ENCODE data around the gene AUH.

AUH gene

GRCh38 chr9:91361291-91362050, at the start of gene AUH:
Gene AUH, minus strand, starts transcription at chr9:91361918. Its CDS starts 29 bp downstream, at chr9:91361889.
- H3K27me3 ChIP-seq (ENCODE audit: control insufficient read depth in 5 of 5, insufficient read depth in 4 of 5, low read length in 5 of 5), result no peaks in the 10 kb centered on the region
- peak within 1 kb of the TSS; percentile 64 for H3K27ac ChIP-seq (ENCODE audit: low read depth, low read length)
- peak within 1 kb of the TSS; percentile 63 to 97 (median 90) for H3K9ac ChIP-seq (ENCODE audit: low read length in 5 of 5)
- H3K9me3 ChIP-seq (ENCODE audit: control insufficient read depth in 5 of 5, low read length in 5 of 5), result no peaks in the 10 kb centered on the region
- peaks cover 0 to 11% (median 6%) of the 10 kb centered on the region in 5 donors for H3K36me3 ChIP-seq (ENCODE audit: control insufficient read depth in 5 of 5, insufficient read depth in 5 of 5, low read length in 5 of 5)
- peaks cover 0 to 27% (median 21%) of the 10 kb centered on the region in 5 donors for H3K4me1 ChIP-seq (ENCODE audit: control insufficient read depth in 5 of 5, insufficient read depth in 5 of 5, low read length in 5 of 5)
- H3K4me3 ChIP-seq (ENCODE audit: low read depth in 1 of 5, low read length in 5 of 5), result peak within 1 kb of the TSS; percentile 95 to 99 (median 97)

GRCh38 chr9:91411096-91411771, 49.5 kb upstream of the AUH start:
- Histone ChIP-seq H3K4me3 (ENCODE audit: low read depth in 1 of 5, low read length in 5 of 5) (no peak overlapping the region), H3K4me1 (ENCODE audit: control insufficient read depth in 5 of 5, insufficient read depth in 5 of 5, low read length in 5 of 5) (peaks cover 0 to 50% (median 28%) of the 10 kb centered on the region in 5 donors), H3K36me3 (ENCODE audit: control insufficient read depth in 5 of 5, insufficient read depth in 5 of 5, low read length in 5 of 5) (peaks cover 15 to 22% (median 18%) of the 10 kb centered on the region in 5 donors), H3K9me3 (ENCODE audit: control insufficient read depth in 5 of 5, low read length in 5 of 5) (no peaks in the 10 kb centered on the region), H3K9ac (ENCODE audit: low read length in 5 of 5) (no peak overlapping the region), H3K27ac (ENCODE audit: low read depth, low read length) (peak overlapping the region; percentile 73), H3K27me3 (ENCODE audit: control insufficient read depth in 5 of 5, insufficient read depth in 4 of 5, low read length in 5 of 5) (no peaks in the 10 kb centered on the region)

GRCh38 chr9:91410161-91410560, 48.4 kb upstream of the AUH start:
- Histone ChIP-seq H3K9ac (ENCODE audit: low read length in 5 of 5) (no peak overlapping the region), H3K27me3 (ENCODE audit: control insufficient read depth in 5 of 5, insufficient read depth in 4 of 5, low read length in 5 of 5) (no peaks in the 10 kb centered on the region), H3K9me3 (ENCODE audit: control insufficient read depth in 5 of 5, low read length in 5 of 5) (no peaks in the 10 kb centered on the region), H3K36me3 (ENCODE audit: control insufficient read depth in 5 of 5, insufficient read depth in 5 of 5, low read length in 5 of 5) (peaks cover 15 to 22% (median 18%) of the 10 kb centered on the region in 5 donors), H3K27ac (ENCODE audit: low read depth, low read length) (peak overlapping the region; percentile 73), H3K4me1 (ENCODE audit: control insufficient read depth in 5 of 5, insufficient read depth in 5 of 5, low read length in 5 of 5) (peaks cover 0 to 46% (median 28%) of the 10 kb centered on the region in 5 donors), H3K4me3 (ENCODE audit: low read depth in 1 of 5, low read length in 5 of 5) (no peak overlapping the region)

GRCh38 chr9:91408475-91408874, 46.8 kb upstream of the AUH start:
- peaks cover 15 to 19% (median 18%) of the 10 kb centered on the region in 5 donors for H3K36me3 ChIP-seq (ENCODE audit: control insufficient read depth in 5 of 5, insufficient read depth in 5 of 5, low read length in 5 of 5)
- no peaks in the 10 kb centered on the region for H3K9me3 ChIP-seq (ENCODE audit: control insufficient read depth in 5 of 5, low read length in 5 of 5)
- no peak overlapping the region for H3K4me3 ChIP-seq (ENCODE audit: low read depth in 1 of 5, low read length in 5 of 5)
- no peaks in the 10 kb centered on the region for H3K27me3 ChIP-seq (ENCODE audit: control insufficient read depth in 5 of 5, insufficient read depth in 4 of 5, low read length in 5 of 5)
- H3K9ac ChIP-seq (ENCODE audit: low read length in 5 of 5), result no peak overlapping the region
- peaks cover 0 to 42% (median 28%) of the 10 kb centered on the region in 5 donors for H3K4me1 ChIP-seq (ENCODE audit: control insufficient read depth in 5 of 5, insufficient read depth in 5 of 5, low read length in 5 of 5)
- peak overlapping the region; percentile 81 for H3K27ac ChIP-seq (ENCODE audit: low read depth, low read length)

GRCh38 chr9:91407580-91408318, 46.0 kb upstream of the AUH start:
- no peak overlapping the region for H3K4me3 ChIP-seq (ENCODE audit: low read depth in 1 of 5, low read length in 5 of 5)
- peak overlapping the region; percentile 81 for H3K27ac ChIP-seq (ENCODE audit: low read depth, low read length)
- no peaks in the 10 kb centered on the region for H3K9me3 ChIP-seq (ENCODE audit: control insufficient read depth in 5 of 5, low read length in 5 of 5)

GRCh38 chr9:91405343-91406077, 43.8 kb upstream of the AUH start:
- no peak overlapping the region for H3K9ac ChIP-seq (ENCODE audit: low read length in 5 of 5)
- no peak overlapping the region for H3K4me3 ChIP-seq (ENCODE audit: low read depth in 1 of 5, low read length in 5 of 5)
- no peak overlapping the region for H3K27ac ChIP-seq (ENCODE audit: low read depth, low read length)
- peaks cover 0 to 30% (median 19%) of the 10 kb centered on the region in 5 donors for H3K4me1 ChIP-seq (ENCODE audit: control insufficient read depth in 5 of 5, insufficient read depth in 5 of 5, low read length in 5 of 5)
- H3K27me3 ChIP-seq (ENCODE audit: control insufficient read depth in 5 of 5, insufficient read depth in 4 of 5, low read length in 5 of 5), result no peaks in the 10 kb centered on the region
- H3K36me3 ChIP-seq (ENCODE audit: control insufficient read depth in 5 of 5, insufficient read depth in 5 of 5, low read length in 5 of 5), result peaks cover 13 to 17% (median 16%) of the 10 kb centered on the region in 5 donors
- H3K9me3 ChIP-seq (ENCODE audit: control insufficient read depth in 5 of 5, low read length in 5 of 5), result no peaks in the 10 kb centered on the region

More at GRCh38 chr9:91407580-91408318, 46.0 kb upstream of the AUH start:
- peaks cover 15 to 19% (median 18%) of the 10 kb centered on the region in 5 donors for H3K36me3 ChIP-seq (ENCODE audit: control insufficient read depth in 5 of 5, insufficient read depth in 5 of 5, low read length in 5 of 5)
- peaks cover 0 to 40% (median 28%) of the 10 kb centered on the region in 5 donors for H3K4me1 ChIP-seq (ENCODE audit: control insufficient read depth in 5 of 5, insufficient read depth in 5 of 5, low read length in 5 of 5)
- no peaks in the 10 kb centered on the region for H3K27me3 ChIP-seq (ENCODE audit: control insufficient read depth in 5 of 5, insufficient read depth in 4 of 5, low read length in 5 of 5)
- H3K9ac ChIP-seq (ENCODE audit: low read length in 5 of 5), result peak overlapping the region in 1 of 5 donors; percentile 72

GRCh38 chr9:91403665-91404543, 42.2 kb upstream of the AUH start:
- peaks cover 0 to 3% (median under 1%) of the 10 kb centered on the region in 5 donors for H3K36me3 ChIP-seq (ENCODE audit: control insufficient read depth in 5 of 5, insufficient read depth in 5 of 5, low read length in 5 of 5)
- no peaks in the 10 kb centered on the region for H3K27me3 ChIP-seq (ENCODE audit: control insufficient read depth in 5 of 5, insufficient read depth in 4 of 5, low read length in 5 of 5)
- H3K27ac ChIP-seq (ENCODE audit: low read depth, low read length), result no peak overlapping the region
- H3K4me3 ChIP-seq (ENCODE audit: low read depth in 1 of 5, low read length in 5 of 5), result no peak overlapping the region
- H3K4me1 ChIP-seq (ENCODE audit: control insufficient read depth in 5 of 5, insufficient read depth in 5 of 5, low read length in 5 of 5), result peaks cover 0 to 24% (median 5%) of the 10 kb centered on the region in 5 donors
- H3K9ac ChIP-seq (ENCODE audit: low read length in 5 of 5), result no peak overlapping the region
- H3K9me3 ChIP-seq (ENCODE audit: control insufficient read depth in 5 of 5, low read length in 5 of 5), result no peaks in the 10 kb centered on the region

- Histone ChIP-seq H3K36me3 (ENCODE audit: control insufficient read depth in 5 of 5, insufficient read depth in 5 of 5, low read length in 5 of 5) (no peaks in the 10 kb centered on the region), H3K9me3 (ENCODE audit: control insufficient read depth in 5 of 5, low read length in 5 of 5) (no peaks in the 10 kb centered on the region), H3K9ac (ENCODE audit: low read length in 5 of 5) (no peak overlapping the region), H3K27me3 (ENCODE audit: control insufficient read depth in 5 of 5, insufficient read depth in 4 of 5, low read length in 5 of 5) (no peaks in the 10 kb centered on the region), H3K27ac (ENCODE audit: low read depth, low read length) (no peak overlapping the region), H3K4me3 (ENCODE audit: low read depth in 1 of 5, low read length in 5 of 5) (no peak overlapping the region), H3K4me1 (ENCODE audit: control insufficient read depth in 5 of 5, insufficient read depth in 5 of 5, low read length in 5 of 5) (peaks cover 0 to 21% (median 8%) of the 10 kb centered on the region in 5 donors)
These were observed 37.2 kb upstream of the AUH start for GRCh38 chr9:91398926-91399325.
